GM21381 (cell line): Measurements from ENCODE around the gene SH2D7.

Experiments
- ATAC-seq: cut with Tn5 transposase; IDR thresholded peaks from one replicate; pipeline ENCODE4 v1.9.1; 2021; ENCODE audit warnings: mild to moderate bottlenecking, moderate library complexity; ENCODE audit not compliant: unreplicated experiment

The SH2D7 gene

DNA sequence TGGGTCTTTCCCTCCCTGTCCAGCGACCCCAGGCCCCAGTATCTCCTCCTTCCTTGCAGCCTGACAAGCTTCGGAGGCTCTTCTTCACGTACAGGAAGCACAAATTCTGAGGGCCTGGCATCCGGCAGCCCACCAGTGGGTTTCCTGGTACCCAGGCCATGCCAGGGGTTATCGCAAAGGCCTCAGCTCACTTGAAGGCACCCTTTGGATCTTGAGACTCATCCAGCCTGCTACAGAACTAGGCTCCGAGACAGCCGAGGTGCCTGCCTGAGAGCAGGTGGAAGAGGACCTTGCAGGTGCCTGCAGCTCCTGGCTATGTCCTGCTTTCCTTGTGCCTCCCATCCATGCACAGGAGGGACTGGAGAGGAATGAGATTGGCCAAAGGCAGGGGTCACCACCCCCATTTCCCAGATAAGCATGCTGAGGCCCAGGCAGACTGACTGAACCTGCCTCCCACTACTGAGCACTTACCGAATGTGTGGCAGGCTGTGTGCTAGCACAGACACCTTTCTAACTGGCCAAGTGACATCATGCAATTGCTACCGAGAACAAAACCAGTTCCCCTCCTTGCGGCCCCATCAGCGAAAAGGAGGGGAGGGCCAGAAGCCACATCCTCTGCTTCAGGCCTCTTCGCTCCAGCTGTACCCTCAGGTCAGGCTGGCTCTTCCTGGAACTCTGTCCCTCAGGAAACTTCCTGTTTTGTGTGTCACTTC lies 11.2 kb downstream of the SH2D7 start:
- peak; percentile 86 for ATAC-seq

DNA sequence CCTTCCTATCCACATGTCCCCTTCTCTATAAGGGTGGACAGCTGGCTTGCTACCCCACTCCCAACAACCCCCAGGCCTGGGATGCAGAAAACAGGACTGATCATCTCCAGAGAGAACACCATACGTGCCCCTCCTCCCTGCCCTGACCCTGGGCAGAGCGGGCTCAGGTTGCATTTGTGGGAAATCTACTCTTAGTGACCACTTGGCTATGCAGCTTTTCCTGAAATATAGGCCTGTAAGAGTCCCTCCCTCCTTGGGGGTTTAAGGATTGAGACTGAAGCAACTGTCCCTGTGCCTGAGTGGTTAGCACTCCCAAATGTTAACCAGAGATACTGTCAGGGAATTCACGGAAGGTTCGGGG lies 11.7 kb downstream of the SH2D7 start:
- ATAC-seq, result peak; percentile 16

DNA sequence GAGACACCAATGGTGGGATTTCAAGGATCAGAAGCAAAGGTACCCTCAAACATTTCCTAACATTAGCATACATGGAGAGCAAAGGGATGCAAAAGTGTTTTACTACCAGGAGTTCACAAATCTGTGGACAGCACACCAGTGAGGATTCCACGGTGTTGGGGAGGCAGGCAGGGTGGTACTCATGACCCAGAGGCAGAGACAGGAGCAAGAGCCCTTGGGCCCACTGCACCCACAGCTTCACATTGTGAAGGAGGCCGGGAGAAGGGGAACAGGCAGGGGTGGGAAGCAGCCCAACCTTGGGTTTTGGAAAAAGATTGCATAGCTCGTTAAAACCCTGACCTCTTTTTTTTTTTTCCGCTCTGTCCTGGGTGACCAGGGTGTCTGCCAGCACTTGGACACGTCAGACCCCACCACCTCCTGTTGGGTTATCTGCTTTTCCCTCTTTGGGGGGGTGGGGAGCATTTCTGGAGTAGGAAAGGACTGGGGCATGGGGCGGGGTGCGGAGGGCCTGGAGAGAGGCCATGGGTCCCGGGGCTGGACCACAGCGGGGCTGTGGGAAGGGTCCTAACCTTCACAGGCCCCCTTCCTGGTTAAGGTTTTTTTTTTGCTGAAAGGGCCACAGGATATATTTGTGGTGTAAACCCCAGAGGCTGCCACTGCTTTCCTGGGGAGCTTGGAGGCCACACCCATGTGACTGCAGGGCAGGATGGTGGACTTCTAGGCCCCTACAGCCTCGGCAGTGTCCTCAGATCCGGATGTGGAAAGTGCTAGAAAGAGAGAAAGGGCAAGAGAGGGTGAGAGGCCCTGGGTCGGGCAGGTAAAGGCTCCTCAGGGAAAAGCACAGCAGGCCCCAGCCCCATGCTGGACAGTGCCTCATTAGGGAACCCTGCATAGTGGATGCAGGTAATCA lies 12.5 kb downstream of the SH2D7 start:
- no peak for ATAC-seq

DNA sequence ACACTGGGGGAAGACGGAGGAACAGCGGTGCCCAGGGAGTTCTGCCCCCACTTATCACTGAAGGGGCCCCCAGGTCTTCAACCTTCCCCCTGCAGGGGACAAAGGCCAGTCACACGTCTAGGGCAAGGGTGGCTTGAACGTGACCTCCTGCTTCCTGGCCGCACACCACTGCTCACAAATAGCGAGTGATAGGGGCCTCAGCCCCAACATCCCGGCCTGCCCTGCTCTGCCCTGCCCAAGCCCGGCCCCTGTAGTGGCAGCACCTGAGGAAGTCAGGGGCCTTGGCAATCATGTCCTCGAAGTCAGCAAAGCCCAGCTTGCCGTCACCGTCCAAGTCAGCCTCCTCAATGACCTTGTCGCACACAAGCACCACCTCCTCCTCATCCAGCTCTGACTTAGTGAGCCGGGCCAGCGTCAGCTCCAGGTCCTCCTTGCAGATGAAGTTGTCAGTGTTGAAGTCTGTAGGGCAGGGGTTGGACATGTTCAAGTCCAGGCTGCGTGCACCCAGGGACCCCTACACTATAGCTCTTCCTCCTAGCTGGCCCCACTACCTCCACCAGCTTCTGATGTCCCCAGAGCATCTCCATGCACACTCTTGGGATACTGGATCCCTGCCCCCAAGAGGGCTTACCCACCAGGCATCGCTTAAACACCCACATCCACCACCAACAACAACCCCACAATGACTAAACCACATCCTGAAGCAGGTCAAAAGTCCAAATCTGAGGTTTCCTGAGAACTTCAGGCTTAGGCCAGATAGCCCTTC lies 13.3 kb downstream of the SH2D7 start:
- no peak for ATAC-seq

DNA sequence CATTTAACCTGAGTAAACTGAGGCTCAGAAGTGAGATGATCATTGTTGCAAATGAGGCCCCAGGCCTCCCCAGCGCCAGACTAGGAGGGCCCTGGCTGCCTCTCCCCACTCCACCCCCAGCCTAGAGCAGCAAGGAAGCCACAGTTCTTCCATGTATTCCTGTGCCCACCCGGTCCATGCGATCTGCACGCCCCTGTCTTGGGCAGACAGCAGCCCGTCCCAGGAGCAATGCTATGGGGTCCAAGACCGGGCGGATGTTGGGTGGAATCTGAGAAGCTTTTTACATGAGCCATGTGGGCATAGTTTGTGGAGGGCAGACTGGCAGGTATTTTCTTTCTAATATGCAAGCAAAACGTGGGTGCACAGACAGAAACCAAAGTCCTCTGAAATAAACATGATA lies 15.1 kb downstream of the SH2D7 start:
- no peak for ATAC-seq

DNA sequence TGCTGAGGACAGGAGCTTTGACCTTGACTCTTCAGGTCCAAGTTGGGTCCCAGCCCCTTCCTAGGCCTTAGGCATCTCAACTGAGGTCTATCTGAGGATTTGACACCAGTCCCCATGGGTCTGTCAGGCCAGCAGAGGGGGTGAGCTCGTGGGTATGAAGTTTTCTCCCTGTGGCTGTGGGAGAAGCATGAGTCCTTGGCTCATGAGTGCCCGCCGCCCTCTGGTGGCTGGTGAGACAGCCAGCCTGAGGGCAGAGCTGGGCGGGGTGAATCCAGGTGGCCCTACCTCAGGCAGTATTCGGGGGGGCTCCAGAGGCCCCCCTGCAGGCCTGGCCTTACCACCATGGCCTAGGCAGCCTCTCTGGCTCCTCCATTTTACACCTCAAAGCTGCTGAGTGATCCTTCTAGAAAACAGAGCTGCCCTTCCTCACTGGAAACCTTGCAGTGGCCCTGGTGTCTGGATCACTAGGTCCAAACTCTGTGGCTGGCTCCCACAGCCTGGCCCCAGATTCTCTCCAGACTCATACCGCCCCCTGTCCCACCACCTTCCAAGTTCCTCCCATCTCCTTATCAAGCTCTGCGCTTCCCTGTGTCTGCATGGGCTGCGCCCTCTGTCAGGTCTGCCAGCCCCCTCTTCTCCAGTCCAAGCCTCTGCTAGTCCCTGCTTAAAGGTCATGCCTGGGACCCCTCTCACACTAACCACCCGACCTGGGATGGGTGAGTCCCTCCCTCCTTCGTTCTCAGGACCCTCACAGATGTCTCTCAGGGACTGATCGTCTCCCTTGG lies 16.1 kb downstream of the SH2D7 start:
- ATAC-seq, result no peak

DNA sequence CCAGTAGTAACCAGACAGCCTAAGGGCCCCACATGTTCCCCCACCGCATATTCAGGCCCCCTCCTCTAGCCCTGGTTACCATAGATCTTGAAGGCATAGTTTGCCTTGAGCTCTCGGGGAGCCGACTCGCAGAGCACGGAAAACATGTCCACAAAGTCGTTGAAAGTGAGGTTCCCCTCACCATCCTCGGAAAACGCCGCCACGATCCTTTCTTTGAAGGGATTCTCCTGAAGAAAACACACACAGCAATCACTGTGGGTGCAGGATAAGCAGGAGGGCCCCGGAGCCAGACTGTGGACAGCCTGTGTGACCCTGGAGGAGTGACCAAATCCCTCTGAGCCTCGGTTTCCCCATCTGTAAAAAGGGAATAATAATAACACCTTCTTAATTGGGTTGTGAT lies 16.8 kb downstream of the SH2D7 start:
- ATAC-seq, result no peak

DNA sequence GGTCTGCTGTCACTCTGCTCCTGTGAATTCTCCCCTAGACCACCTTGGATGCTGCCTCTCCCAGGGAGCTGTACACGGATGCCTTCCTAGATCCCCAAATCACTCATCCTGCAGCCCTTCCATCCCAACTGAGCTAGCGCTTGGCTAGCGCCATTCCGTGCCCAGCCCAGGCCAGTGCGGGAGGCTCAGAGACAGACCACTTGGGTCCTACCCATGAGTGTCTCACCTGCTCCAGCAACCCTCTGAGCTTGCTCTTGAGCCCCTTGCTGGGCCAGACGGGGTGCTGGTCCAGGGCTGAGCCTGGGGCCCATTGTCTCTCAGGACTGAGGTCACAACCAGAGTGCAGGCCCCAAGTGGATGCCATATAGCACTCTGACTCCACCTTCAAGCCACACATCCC lies 17.7 kb downstream of the SH2D7 start:
- ATAC-seq, result no peak

DNA sequence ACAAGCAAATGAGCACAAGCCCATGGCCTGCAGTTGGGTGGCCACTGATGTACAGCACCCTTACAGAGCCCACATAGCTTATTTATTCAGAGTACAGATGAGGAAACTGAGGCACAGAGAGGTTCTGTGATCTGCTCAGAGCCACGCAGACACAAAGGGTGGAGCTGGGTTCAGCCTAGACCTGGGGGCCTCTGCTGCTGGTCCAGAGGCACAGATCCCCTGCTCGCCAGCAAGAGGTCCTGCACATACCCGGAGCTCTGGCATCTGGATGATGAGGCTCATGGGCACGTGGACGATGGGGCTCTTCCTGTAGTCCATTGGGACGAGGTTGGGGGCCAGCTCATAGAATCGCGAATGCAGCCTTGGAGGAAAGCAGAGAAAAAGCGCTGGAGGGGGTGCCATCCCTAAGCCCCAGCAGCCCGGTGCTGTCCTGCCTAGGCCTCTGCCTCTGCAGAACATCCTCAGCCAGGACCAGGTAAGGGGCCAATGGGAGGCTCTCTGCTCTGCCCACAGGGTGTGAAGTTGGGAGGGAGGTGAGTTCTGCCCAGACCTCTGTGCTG lies 18.6 kb downstream of the SH2D7 start:
- no peak for ATAC-seq

DNA sequence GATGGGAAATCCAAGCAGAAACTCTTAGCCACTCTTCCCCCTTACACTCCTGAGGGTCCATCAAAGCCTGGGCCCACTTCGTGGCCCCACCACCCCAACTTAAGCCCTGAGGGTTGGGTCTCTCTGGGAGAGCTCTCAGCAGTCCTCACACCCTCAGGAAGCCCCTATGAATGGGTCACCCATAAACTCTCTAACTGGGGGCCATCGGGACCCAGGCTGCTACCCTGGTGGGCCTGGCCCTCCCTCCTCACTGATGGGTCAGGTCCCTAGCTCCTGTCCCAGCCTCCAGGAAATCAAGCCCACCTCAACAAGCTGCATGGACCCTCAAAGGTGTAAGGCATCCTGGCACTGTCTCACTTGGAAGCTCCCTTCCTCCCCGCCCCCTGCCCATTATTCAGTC lies 19.4 kb downstream of the SH2D7 start:
- ATAC-seq, result no peak

DNA sequence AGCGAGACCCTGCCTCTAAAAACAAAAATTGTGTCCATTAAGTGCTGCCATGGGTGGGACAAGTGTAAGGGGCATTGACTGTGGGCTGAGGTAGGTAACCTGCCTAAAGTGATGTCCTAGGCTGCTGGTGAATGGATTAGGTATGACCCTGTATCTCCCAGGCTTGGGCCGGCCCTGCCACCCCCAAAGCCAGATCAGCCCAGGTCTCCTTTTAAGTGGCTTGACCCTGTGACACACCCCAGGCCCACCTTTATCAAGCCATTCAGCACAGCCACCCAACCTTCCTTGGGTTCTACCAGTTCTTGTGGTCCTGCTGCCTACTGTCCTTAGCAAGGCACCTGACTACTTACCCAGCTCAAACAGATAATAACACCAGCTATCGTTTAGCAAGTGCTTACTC lies 20.2 kb downstream of the SH2D7 start:
- no peak for ATAC-seq

DNA sequence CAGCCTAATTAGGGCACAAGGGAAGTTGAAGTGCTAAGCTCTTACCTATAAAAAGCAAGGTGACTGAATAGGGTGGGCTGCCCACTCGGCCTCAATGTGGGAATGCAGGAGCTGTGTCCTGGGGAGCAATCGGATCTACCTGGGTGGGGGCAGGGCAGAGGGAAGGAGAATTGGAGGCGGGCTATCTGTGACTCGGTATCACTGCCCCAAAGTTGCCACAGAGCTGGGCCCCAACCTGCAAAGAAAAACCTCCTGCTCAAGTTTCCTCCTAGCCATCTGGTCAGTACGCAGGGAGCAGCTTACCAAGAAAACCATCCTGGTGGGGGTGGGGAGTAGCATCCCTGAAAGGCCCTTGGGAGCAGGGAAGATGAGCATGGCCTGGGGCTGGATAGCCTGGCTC lies 28.2 kb downstream of the SH2D7 start:
- no peak for ATAC-seq

DNA sequence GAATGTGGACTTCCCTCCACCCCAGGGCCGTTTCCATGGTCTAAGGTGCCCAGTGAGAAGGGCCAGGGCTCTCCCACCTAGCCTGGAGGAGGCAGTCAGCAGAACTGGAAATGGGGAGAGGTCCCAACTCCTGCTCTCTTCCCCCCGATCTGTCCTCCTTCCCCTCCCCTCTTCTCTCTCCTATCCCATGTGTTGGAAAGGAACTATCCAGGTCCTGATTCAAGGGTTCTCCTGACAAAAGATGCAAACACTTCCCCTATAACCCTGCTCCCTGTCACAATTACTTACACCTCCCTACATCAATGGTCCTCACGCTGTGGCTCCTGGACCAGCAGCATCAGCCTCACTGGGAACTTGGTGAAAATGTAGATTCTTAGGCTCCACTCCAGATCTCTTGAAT lies 32.9 kb downstream of the SH2D7 start:
- no peak for ATAC-seq

DNA sequence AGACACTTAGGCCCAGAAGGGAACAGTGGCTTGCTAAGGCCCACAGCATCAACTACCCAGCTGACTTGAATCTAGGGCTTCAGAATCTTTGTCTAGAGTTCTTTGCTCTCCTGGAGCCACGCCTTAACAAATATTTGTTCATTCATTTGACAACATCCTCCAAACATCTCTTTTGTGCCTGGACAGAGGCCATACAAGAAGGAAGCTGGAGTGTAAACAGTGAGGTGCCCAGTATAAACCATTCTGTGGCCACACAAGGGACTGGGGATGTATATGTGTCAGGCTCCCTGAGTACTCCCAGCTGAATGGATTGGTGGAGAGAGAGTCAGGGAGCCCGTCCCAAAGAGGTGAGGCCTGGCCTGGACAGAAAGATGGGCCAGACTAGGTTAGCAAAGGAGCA lies 35.5 kb downstream of the SH2D7 start:
- no peak for ATAC-seq

DNA sequence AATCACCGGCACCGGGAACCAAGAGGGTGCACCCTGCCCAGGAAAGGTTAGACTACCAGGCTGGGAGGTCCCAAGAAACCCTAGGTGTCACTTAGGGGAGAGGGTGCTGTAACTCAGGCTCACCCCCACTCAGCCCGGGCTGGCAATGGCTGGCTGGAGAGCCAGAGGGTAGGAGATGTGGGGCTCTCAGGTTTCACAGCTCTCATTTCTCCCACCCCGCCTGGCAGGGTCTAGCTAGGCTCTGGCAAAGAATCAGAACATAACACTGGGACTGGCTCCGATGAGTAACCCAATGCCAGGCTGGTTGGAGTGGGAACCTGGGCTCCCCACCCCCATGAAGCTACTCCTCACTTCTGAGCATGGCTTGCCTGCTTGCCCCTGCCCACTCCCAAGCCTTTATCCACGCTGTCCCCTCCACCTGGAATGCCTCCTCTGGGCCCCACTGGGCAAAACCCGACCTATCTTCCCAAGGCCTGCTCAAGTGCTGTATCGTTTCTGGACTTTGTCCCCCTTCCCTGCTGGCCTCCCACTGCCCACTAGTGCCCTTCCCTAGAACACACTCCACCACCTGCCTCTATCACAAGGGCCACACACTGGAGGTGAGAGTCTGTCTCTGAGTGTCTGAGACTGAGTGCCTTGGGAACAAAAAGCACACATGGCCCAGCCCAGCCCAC lies 36.9 kb downstream of the SH2D7 start:
- ATAC-seq, result no peak

DNA sequence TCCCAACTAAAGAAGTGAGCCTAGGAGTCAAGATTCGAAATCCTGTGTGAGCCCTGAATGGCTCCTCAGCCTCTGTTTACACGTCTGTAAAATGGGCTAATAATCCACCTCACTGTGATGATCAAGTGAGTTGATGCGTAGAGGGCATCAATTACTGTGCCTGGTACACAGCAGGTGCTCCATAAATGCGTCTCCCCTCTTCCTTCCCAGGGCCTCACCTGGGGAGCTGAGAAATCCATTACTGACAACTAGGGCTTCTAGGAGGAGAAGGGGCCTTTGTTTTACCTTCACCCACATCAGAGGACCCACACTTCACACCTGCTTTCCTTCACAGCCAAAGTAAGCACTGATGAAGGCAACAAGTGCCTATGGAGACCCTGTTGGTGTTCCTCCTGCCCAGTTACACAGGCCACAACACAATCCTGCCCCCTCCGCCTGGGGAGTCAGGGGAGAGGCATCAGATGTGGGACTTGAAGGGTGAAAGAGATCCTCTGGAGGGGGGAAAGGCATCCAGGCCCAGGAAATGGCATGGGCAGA lies 37.5 kb downstream of the SH2D7 start:
- ATAC-seq, result no peak

DNA sequence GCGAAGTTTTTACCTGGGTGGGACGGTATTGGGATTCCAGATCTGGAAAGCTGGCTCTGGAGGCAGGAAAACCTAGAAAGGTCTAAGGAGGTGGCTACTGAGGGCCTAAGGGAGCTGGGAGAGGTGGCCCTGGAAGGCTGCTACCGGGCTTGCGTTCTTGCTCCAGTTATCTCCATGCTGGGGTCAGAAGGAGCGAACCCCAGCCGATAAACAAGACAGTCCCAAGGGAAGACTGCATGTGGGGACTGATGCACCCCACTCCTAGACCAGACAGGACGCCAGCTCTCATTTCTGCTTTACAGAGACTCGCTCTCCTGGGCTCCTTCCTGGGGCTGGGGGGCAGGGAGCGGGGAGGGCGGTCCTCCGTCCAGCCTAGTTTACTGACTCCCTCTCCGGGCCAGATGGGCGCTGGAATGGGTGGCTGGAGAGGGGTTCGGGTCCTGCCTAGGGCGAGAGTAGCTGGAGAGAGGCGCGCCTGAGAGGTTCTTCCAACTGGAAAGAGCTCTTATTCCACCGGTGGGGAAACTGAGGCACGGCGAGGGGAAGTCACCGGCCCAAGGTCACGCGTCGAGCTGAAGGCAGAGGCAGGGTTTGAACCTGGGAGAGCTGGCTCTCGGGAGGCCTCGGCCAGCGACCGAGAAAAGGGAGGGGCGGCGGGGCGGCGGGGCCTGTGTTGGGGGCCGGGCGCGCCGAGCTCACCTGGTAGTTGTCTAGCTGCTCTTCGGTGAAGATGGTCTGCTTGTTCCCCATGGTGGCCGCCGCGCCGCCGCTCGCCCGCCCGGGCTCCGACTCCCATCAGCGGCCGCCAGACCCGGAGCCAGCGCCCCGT lies 38.3 kb downstream of the SH2D7 start:
- ATAC-seq, result peak; percentile 49

DNA sequence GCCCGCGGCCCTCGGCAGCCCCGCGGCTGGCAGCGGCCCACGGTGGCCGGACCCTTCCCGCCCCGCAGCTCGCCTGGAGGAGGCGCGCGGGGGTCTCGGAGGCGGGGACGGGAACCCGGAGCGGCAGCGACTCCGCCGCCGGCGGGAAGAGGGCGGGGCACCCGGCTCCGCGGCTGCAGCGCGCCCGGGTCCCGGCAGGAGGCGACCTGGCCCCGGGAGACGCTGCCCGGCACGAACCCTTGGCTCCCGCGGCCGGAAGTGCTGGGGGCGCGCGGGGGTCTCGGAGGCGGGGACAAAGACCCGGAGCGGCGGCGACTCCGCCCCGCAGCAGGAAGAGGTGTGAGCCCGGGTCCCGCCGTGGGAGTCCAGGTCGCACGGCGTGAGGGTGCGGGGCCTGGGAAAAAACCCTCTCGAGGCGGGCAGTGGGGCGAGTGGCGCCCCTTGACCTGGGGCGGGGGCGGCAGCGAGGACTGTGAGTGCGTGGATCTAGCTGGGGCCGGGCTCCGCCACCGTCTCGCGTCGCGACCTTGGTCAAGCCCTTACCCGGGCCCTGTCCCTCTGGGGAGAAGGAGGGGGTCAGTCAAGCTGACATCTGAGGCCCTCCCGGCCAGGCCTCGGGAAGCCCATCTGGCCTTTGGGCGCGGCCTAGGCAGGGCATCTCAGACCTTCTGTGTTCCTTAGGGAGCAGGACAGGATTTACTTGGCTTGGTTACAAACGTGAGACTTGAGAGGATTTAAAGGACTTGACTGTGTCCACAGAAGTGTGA lies 39.1 kb downstream of the SH2D7 start, which contains the start of gene CIB2:
TSS of gene CIB2 (minus strand) at position 151 of the 767 bp plus-strand sequence. CDS start 230 bp downstream, outside the sequence.
- ATAC-seq, result peak; percentile 89
